Measurements from ENCODE around the gene GALNT2.

DNA sequence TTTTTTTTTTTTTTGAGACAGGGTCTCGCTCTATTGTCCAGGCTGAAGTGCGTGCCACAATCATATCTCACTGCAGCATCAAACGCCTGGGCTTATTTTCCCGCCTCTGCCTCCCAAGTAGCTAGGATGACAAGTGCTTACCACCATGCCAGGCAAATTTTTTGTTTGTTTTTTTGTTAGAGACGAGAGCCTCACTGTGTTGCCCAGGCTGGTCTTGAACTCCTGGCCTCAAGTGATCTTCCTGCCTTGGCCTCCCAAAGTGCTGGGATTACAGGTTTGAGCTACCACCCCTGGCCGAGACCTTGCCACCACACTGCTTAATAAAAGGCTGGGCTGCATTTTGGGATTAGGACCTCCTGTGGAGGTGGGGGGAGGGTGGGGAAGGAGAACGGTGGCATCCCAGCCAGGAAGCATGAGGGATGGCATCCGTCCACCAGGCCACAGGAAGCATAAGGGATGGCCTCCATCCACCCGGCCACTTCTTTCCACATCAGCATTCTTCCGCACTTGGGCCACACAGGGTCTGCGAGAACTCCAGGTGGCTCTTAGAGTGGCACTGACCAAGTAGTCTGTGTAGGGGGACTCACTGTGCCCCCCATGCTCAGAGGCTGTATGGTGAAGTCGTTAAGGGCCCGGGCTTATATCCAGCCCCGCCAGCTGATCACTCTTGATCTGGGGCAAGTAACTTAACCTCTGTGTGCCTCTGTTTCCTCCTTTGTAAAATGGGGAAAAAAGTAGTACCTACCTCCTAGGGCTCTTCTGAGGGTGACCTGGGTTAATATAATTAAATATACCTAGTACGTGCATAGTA is 75.0 kb downstream of the GALNT2 start:
- TF ChIP-seq CBX2 (IDR thresholded peaks at IDR 0.05; ENCODE audit: borderline replicate concordance, low read depth) (no peak), POLR2A (IDR thresholded peaks at IDR 0.05; ENCODE audit: low read length) (no peak), RARB (CRISPR knock-in tag; IDR thresholded peaks at IDR 0.05) (no peak), BHLHE40 (IDR thresholded peaks at IDR 0.05; ENCODE audit: low read depth, low read length) (no peak), ZNF302 (CRISPR knock-in tag; IDR thresholded peaks at IDR 0.05) (no peak), EP300 (IDR thresholded peaks at IDR 0.05) (no peak), PBX3 (IDR thresholded peaks at IDR 0.05) (no peak), HOXA7 (CRISPR knock-in tag; IDR thresholded peaks at IDR 0.05) (no peak)
- TF ChIP-seq, protein P1, sequence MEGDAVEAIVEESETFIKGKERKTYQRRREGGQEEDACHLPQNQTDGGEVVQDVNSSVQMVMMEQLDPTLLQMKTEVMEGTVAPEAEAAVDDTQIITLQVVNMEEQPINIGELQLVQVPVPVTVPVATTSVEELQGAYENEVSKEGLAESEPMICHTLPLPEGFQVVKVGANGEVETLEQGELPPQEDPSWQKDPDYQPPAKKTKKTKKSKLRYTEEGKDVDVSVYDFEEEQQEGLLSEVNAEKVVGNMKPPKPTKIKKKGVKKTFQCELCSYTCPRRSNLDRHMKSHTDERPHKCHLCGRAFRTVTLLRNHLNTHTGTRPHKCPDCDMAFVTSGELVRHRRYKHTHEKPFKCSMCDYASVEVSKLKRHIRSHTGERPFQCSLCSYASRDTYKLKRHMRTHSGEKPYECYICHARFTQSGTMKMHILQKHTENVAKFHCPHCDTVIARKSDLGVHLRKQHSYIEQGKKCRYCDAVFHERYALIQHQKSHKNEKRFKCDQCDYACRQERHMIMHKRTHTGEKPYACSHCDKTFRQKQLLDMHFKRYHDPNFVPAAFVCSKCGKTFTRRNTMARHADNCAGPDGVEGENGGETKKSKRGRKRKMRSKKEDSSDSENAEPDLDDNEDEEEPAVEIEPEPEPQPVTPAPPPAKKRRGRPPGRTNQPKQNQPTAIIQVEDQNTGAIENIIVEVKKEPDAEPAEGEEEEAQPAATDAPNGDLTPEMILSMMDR (IDR thresholded peaks at IDR 0.05) = no peak

Data from A549 (cell line).